ENCODE measurements around the gene PRICKLE1. TPM values are rescaled to one million over a fixed set of nuclear protein-coding genes. Genes with fewer than 3 reads are reported as not detected.

The PRICKLE1 gene
- total and polyA plus RNA-seq, 2 of the 13 experiments (the other 11 are each of a cell fraction or from before 2014, with no cell fraction given) = not detected

DNA sequence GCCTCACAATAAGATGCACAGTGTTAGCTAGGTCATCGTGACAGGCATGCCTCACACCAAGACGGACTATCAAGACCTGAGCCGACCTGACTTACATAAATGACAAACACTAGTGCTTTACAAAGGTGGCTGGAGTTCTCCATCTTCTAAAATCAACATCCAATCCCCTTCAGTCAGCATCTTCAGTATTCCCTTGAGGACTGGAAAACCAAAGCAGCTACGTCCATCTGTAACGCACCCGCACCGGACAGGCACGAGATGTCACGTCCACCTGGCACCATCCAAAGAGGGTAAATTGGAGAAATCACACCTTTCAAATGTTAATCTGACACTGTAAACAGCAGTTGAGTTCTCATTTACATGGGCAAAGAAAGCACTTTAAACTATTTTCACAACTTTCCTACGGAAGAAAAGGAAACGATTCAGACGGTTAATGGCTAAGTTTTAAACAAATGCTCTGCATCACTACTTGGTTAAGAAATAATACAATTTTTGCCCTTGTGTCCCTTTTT, 130.2 kb downstream of the PRICKLE1 start (continued):
- TF ChIP-seq USF2 (IDR thresholded peaks at IDR 0.05; ENCODE audit: low read depth, low read length) (no peak), USF2 (CRISPR knock-in tag; IDR thresholded peaks at IDR 0.05; ENCODE audit: borderline replicate concordance) (no peak), ZNF24 (IDR thresholded peaks at IDR 0.05) (no peak), FOXM1 (CRISPR knock-in tag; IDR thresholded peaks at IDR 0.05) (no peak), ZSCAN22 (CRISPR knock-in tag; IDR thresholded peaks at IDR 0.05) (no peak), SKI (IDR thresholded peaks at IDR 0.05; ENCODE audit: partially characterized antibody) (no peak), POLR2A (IDR thresholded peaks at IDR 0.05; ENCODE audit: insufficient read depth in 1 of 2, low read depth in 2 of 2, low read length in 2 of 2) (no peak), ZSCAN12 (CRISPR knock-in tag; IDR thresholded peaks at IDR 0.05) (no peak), BCL6 (CRISPR knock-in tag; IDR thresholded peaks at IDR 0.05) (no peak), ZBTB3 (CRISPR knock-in tag; IDR thresholded peaks at IDR 0.05; ENCODE audit: borderline replicate concordance, low read depth) (no peak), ZNF883 (CRISPR knock-in tag; IDR thresholded peaks at IDR 0.05; ENCODE audit: not compliant biosample characterization) (no peak), RXRB (CRISPR knock-in tag; IDR thresholded peaks at IDR 0.05; ENCODE audit: borderline replicate concordance) (no peak), ATF3 (CRISPR knock-in tag; IDR thresholded peaks at IDR 0.05) (no peak), AHR (CRISPR knock-in tag; IDR thresholded peaks at IDR 0.05) (no peak)
